Upper lobe of left lung (tissue), 6 donors: ENCODE measurements around the gene KCNJ6. TPM values are rescaled to one million over a fixed set of nuclear protein-coding genes. Genes with fewer than 3 reads are reported as not detected.

Source experiments
- ATAC-seq, 2 donors: fragments of 200-7000 bp; cut with Tn5 transposase; one replicate each; pipeline ENCODE4 v1.9.1; 2022; ENCODE audit warnings: mild to moderate bottlenecking in 2 of 2, moderate library complexity in 2 of 2; ENCODE audit not compliant: low FRiP score in 2 of 2
- DNase-seq, 2 donors: peaks; one replicate each; pipeline ENCODE4 v3.0.0-alpha.2; 2019 to 2020
- H3K27ac ChIP-seq, 4 donors: fragments of 200-600 bp; sonication (generic); one replicate each; pipeline ENCODE4 v1.5.1; 2016 to 2019
- H3K27me3 ChIP-seq, 4 donors: fragments of 200-600 bp; sonication (generic); one replicate each; pipeline ENCODE4 v1.5.1; 2017 to 2019
- H3K36me3 ChIP-seq, 4 donors: fragments of 200-600 bp; sonication (generic); one replicate each; pipeline ENCODE4 v1.5.1; 2016 to 2019
- H3K4me1 ChIP-seq, 4 donors: fragments of 200-600 bp; sonication (generic); one replicate each; pipeline ENCODE4 v1.5.1; 2018 to 2019
- H3K4me3 ChIP-seq, 4 donors: fragments of 200-600 bp; sonication (generic); one replicate each; pipeline ENCODE4 v1.5.1; 2017 to 2019; ENCODE audit warnings: mild to moderate bottlenecking in 2 of 4, moderate library complexity in 1 of 4
- H3K9me3 ChIP-seq, 4 donors: fragments of 200-600 bp; sonication (generic); one replicate each; pipeline ENCODE4 v1.5.1; 2018 to 2019
- CTCF ChIP-seq, 6 experiments: fragments of 450-650 bp in 4 of 6; fragments of 200-600 bp in 2 of 6; sonication (generic) in 2 of 6; IDR thresholded peaks; one replicate each; pipeline ENCODE4 v1.5.1; 2016 to 2019; ENCODE audit warnings: antibody characterized with exemption in 6 of 6
- EP300 ChIP-seq, 4 donors: sonication (generic); formaldehyde crosslinking; IDR thresholded peaks; one replicate each; pipeline ENCODE4 v1.5.1; 2017; ENCODE audit warnings: antibody characterized with exemption in 4 of 4, control low read depth in 2 of 4
- POLR2A ChIP-seq, 4 donors: fragments of 450-650 bp; IDR thresholded peaks; one replicate each; pipeline ENCODE4 v1.5.1; 2016 to 2017; ENCODE audit warnings: antibody characterized with exemption in 4 of 4, mild to moderate bottlenecking in 2 of 4
- POLR2AphosphoS5 ChIP-seq, 2 donors: sonication (generic); formaldehyde crosslinking; IDR thresholded peaks; one replicate each; pipeline ENCODE4 v1.5.1; 2017; ENCODE audit warnings: antibody characterized with exemption in 2 of 2
- WGBS, 2 donors: methylation state at CpG; one replicate each; pipeline ENCODE4 v1.1.5; 2017 to 2018; 5-methylcytosine and 5-hydroxymethylcytosine counted together
- total RNA-seq, 6 donors: library from RNA; depleted of rRNA in 4 of 6; stranded (reverse); fragments of >200 nt in 4 of 6; gene quantifications; one replicate each; pipeline versions ENCODE4 v1.1.0 to v1.2.1, GENCODE V29; 2016 to 2021
- donor health status: DM: no; HTN: no; CAD: no; lungs with moderate emphysema.
- donor health status: DM: no; HTN: yes; CAD: no; lungs with severe emphysema.

The KCNJ6 gene
- total RNA-seq, 6 donors from 2014 or later = 0.06 to 0.15 TPM; not detected in 4

DNA sequence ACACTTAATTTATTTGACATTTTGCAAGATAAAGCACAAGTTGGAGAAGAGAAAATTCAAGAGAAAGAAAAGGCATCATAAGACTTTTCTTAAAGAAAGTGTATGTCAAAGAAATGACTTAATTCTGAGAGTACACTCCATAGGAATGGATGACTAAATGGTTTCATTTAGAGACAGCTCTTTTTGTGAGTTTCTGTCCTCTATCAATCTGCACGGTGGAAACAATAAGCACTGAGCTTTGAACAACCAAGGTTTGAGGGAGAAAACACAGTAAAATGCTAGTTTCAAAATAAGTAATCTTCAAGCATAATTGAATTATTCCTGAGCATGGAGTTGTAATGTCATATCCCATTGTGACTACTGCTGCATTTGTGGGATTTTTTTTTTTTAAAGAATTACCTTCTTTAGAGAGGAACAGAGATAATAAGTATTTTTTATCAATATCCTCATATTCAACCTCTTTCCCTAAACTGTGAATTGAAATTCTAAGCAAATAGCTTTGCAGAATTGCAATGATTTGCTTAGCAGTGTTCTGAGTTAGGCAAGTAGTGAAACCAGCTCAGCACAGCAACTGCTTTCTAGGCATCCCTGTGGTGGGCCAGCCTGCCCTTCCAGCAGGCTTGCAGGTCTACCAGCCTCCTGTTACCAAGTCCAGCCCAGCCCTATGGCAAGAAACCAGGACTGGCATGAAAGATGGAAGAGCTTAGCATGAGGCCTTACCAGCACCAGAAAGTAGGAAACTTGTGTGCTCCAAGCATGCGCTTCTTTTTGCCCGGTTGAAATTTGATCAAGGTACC is 38.2 kb downstream of the KCNJ6 start:
- no peak overlapping the region for H3K4me3 ChIP-seq
- 80 to 85% methylated on average over 3 of the region's 3 CpGs for WGBS, 2 donors
- H3K27ac ChIP-seq = no peak overlapping the region
- no peak for ATAC-seq
- TF ChIP-seq POLR2AphosphoS5 (IDR thresholded peaks at IDR 0.05) (no peak), POLR2A (IDR thresholded peaks at IDR 0.05) (no peak), EP300 (IDR thresholded peaks at IDR 0.05) (no peak), CTCF (IDR thresholded peaks at IDR 0.05) (no peak)
- H3K27me3 ChIP-seq = no peaks in the 10 kb centered on the region
- no peaks in the 10 kb centered on the region for H3K9me3 ChIP-seq
- no peaks in the 10 kb centered on the region for H3K36me3 ChIP-seq
- DNase-seq = no peak
- no peaks in the 10 kb centered on the region for H3K4me1 ChIP-seq

- TF ChIP-seq POLR2AphosphoS5 (IDR thresholded peaks at IDR 0.05) (no peak), EP300 (IDR thresholded peaks at IDR 0.05) (no peak), POLR2A (IDR thresholded peaks at IDR 0.05) (no peak), CTCF (IDR thresholded peaks at IDR 0.05) (no peak)
- WGBS, 2 donors = 80 to 83% methylated on average over 1 of the region's 1 CpG
- Histone ChIP-seq H3K9me3 (no peaks in the 10 kb centered on the region), H3K4me3 (no peak overlapping the region), H3K4me1 (no peaks in the 10 kb centered on the region), H3K27me3 (no peaks in the 10 kb centered on the region), H3K36me3 (no peaks in the 10 kb centered on the region), H3K27ac (no peak overlapping the region)
- no peak for DNase-seq
- no peak for ATAC-seq
Observed at GRCh38 chr21:37877171-37877570, 39.1 kb downstream of the KCNJ6 start.

DNA sequence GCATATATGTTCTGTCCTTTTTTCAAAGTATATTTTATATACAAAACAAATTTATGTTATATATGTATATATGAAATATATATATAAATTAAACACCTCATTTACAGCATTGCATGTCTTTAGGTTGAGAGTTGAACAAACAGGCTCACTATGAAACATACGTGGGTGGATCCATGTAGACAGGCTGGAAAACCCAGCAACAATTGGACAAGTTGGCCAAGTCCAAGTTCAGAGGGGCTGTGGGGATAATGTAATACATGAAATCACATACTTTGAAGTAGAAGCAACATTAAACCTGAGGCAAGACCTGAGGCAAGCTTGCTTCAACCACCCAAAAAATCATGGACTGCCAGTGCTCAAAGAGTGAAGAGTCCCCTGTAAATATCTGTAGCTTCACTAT is 39.7 kb downstream of the KCNJ6 start:
- 93 to 95% methylated on average over 1 of the region's 1 CpG for WGBS, 2 donors

DNA sequence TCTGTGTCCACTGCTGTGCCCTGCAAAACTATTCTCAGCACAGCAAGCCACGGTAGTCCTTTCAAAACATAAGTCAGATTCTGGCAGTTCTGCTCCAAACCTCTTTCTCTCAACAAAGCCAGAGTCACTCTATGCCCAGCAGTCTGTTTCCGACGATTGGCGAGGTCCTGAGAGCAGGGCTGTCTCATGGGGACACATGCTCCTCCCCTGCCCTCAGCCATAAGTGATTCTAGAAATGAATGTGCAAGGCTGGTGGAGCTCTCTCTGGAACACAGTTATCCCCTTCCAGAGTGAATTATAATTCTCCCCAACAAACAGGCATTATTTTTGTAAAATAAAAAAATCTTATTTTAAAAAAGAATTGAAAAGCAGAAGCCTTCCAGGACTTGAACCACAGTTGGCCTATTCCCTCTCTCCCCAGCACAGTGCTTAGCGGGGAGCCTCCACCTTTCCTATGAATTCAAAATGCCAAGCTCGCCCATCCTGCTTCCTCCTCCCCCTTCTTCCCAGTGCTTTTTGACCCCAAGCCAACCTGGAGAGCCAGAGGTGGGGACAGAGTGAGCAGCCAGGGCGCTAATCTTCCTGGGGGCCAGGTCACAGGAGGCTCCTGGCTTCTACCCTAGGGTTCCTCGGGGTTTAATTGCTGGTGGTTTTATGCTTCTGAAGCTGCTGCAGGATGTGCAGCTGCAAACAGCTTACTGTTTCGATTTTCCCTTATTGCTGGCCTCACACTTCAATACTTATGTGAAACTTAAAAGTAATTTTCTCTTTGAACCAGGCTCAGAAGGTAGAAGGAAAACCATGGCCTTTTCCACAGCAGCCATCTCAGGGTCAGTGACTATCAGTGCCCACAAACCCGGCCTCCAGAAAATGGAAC is 41.1 kb downstream of the KCNJ6 start:
- WGBS, 2 donors = 63 to 74% methylated on average over 10 of the region's 10 CpGs
- H3K36me3 ChIP-seq = no peaks in the 10 kb centered on the region
- H3K4me3 ChIP-seq = no peak overlapping the region
- no peak for DNase-seq
- TF ChIP-seq POLR2A (IDR thresholded peaks at IDR 0.05) (no peak), EP300 (IDR thresholded peaks at IDR 0.05) (no peak), POLR2AphosphoS5 (IDR thresholded peaks at IDR 0.05) (no peak), CTCF (IDR thresholded peaks at IDR 0.05) (no peak)
- no peaks in the 10 kb centered on the region for H3K27me3 ChIP-seq
- no peaks in the 10 kb centered on the region for H3K9me3 ChIP-seq
- ATAC-seq = no peak
- no peak overlapping the region for H3K27ac ChIP-seq
- no peaks in the 10 kb centered on the region for H3K4me1 ChIP-seq

More for the DNA sequence above, 39.7 kb downstream of the KCNJ6 start:
- no peaks in the 10 kb centered on the region for H3K27me3 ChIP-seq
- TF ChIP-seq POLR2A (IDR thresholded peaks at IDR 0.05) = no peak
- no peak for TF ChIP-seq CTCF (IDR thresholded peaks at IDR 0.05)
- TF ChIP-seq EP300 (IDR thresholded peaks at IDR 0.05) = no peak
- no peak for TF ChIP-seq POLR2AphosphoS5 (IDR thresholded peaks at IDR 0.05)
- H3K4me1 ChIP-seq = no peaks in the 10 kb centered on the region
- no peak for DNase-seq
- no peak overlapping the region for H3K27ac ChIP-seq
- no peaks in the 10 kb centered on the region for H3K9me3 ChIP-seq
- ATAC-seq = no peak
- no peak overlapping the region for H3K4me3 ChIP-seq
- no peaks in the 10 kb centered on the region for H3K36me3 ChIP-seq
